ENCODE data around the gene SCN2B.

The SCN2B gene

DNA sequence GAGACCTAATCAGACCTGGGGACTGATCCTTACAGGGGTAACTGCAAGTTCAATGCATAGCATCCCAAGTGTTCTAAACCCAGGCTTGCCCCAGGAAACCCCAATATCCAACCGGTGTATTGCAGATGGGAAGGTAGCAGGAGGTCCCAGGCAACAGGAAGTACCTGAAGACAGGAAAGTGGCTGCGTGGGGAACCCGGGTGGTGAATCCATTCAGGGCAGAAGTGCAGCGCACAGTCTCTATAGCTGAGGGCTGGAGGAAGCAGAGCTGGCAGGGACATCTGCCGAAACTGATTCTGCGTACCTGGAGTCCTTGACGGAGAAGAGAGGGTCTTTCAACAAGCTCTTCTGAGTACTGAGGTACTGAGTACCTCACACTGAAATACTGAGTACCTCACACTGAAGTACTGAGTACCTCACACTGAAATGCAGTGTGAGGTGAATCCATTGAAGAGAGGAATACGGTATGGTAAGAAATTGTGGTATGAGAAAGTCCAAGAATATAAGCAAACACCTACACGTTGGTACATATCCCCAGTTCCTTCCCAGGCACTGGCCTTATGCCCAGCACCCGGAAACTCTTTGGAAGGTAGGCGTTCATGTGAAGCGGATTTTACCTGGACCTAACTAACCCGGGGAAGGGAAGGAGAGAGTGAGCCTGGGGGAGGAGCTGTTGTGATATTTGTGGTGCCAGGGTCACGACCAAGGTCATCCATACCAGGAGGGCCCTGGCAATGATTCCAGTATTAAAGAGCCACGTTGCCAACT is 43.9 kb downstream of the SCN2B start:
- no peak for DNase-seq

DNA sequence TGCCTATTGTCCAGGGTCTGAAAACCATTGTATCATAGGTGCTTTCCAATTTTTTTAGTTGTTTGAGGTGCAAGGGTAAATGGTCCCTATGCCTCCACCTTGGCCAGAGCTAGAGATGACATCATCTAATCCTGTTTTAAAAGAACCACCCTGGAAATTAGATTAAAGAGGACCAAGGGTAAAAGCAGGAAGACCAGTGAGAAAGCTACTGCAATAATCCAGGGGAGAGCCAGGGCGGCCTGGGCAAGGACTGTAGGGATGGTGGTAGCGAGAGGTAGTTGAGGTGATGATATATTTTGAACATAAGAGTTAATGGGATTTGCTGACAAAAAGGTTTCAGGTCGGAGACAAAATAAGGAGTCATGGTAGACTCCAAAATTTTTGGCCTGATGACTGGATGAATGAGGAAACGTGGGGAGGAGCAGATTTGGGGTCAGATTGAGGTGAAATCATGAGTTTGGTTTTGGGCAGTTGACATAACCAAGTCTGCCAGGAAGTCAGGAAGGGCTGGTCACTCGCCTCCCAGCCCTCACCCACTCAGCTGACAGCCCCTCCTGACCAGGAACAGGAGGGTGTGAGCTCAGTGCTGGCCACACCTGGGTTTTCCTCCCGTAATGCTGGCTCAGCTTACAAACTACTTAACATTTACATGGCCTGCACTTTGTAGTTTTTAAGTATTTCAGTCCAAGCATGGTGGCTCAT is 46.8 kb downstream of the SCN2B start:
- DNase-seq, result peak; percentile 73

DNA sequence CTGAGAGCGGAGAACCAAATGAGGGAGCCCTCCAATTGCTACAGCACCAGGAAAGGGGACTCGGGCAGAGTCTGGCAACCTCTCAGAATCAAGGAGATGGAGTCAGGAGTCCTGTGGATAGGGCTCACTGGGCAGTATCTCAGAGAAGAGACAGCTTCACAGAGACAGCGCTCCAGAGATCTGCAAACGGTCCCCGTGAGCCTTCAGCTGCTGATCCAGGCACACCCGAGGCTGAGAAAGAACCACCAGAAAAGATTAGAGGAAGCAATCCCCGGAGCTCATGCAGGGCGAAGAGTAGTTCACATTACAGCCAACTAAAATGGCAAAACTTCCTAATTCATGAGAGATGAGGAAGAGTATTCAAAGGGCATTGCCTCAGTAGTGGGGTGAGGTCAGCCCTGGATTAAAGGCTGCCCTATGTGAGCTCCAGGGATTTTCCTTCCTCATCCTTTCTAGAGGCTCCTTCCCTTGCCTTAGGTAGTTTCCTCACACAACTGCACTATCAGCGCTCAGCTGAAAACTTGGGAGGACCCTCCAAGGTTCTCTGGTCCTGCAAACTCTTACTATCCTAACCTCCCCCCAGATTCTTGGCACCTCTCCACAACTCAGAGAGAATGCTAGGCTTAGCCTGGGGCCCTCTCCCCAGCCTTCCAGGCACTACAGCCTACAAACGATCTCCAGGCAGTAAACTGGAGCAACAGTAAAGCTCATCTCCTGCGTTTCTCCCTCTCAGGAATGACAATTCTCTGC is 47.5 kb downstream of the SCN2B start:
- peak; percentile 86 for DNase-seq

DNA sequence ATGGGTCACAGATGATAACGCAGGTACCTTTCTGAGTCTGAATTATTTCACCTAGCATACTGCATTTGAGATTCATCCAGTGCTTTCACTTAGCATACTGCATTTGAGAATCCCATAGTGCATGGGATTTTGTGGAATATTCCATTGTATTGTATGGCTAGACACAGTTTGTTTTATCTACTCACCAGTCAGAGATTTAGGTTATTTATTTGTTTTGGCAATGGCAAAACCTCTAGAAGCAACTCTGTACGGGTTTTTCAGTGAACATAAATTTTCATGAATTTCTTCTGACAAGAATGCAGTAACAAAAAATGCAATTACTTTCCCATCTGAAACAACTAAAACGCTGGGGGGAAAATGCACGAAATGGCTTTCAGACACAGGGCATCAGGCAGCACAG is 48.1 kb downstream of the SCN2B start:
- DNase-seq, result no peak

DNA sequence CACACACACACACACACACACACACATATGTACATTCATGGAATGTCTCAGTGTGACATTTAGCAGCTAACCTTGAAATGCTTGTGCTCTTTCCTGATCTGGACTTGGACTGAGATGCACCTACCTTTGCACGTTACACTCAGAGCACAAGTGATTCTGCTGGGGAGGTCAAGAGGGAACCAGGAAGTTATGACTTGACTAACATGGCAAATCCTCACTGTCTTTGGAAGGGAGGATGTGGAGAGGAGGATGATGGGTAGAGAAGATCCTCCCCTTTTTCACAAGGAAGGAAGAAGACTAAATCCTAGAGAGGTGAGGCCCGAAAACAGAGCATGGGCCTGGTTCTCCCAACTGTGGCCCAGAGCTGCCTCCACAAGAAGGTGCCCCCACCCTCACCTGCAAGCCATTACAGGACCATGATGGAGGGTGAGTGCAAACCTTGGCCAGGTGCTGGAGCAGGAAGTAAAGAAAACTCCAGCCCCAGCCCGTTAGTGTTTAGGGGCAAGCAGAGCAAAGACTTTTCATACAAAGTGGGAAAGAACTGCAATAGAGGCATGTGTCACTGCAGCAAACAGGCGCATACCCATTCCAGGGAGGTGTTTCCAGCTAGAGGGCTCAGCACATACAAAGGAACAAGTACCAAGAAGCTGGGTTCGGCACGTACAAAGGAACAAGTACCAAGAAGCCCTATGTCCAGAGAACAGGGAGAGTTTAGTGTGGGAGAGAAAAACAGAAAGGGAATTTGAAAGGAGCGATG is 50.2 kb downstream of the SCN2B start:
- no peak for DNase-seq

DNA sequence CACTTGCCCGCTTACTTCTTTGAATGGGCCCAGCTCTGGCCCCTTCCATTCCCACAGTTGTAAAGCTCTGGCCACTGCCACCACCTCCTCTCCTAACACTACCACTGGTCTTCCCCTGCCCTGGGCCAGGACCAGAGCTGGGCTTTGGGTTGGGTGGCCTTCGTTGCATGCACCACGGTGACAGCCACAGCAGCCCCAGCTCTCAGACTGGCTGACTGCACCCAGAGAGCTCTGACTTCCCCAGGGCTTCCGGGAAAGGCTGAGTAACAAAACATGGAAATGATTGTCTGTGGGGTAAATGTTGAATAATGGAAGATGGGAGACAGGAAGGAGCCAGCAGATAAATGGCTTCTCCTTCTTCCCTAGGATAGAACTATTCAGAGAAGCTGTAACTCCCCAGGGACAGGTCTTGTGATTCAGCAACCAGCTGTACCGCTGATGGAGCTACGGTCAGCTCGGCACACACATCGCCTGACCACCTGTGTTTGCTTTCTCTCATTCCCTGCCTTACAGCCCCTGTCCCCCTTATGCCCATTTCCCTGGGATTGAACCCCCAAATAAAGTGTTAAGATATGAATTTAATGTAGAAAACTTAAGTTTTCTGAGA is 51.4 kb downstream of the SCN2B start:
- no peak for DNase-seq

DNA sequence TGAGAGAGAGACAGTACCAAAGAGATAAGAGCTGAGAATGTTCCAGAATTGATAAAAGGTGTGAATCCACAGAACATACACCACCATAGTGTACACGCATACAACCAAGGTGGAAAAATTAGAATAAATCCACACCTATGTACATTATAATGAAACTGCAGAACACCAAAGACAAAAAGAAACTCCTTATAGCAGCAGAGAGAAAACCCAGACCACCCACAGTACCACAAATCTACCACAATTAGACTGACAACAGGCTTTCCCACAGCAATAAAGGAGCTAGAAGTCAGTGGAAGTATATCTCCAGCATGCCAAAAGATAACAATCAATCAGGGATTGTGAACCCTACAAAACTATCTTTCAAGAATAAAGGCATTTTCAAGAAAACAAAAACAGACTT is 55.6 kb downstream of the SCN2B start:
- no peak for DNase-seq

DNA sequence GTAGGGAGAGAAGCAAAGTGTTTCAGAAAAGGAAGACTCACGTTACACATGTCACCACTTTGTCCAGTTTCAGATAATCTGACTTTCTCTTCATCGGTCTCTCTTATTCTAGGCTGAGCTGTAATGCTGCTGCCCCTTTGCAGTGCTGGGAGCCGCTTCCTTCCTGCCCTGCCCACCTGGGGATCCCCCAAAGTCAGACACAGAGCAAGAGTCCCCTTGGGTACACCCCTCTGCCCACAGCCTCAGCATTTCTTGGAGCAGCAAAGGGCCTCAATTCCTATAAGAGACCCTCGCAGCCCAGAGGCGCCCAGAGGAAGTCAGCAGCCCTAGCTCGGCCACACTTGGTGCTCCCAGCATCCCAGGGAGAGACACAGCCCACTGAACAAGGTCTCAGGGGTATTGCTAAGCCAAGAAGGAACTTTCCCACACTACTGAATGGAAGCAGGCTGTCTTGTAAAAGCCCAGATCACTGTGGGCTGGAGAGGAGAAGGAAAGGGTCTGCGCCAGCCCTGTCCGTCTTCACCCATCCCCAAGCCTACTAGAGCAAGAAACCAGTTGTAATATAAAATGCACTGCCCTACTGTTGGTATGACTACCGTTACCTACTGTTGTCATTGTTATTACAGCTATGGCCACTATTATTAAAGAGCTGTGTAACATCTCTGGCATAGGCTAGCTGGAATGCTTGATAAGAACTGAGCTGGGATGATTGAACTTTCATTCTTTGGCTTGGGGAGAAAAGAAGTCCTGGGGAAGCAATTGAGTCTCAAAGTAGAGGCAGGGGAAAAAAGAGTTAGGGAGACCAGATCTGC is 58.4 kb downstream of the SCN2B start:
- DNase-seq, result no peak

DNA sequence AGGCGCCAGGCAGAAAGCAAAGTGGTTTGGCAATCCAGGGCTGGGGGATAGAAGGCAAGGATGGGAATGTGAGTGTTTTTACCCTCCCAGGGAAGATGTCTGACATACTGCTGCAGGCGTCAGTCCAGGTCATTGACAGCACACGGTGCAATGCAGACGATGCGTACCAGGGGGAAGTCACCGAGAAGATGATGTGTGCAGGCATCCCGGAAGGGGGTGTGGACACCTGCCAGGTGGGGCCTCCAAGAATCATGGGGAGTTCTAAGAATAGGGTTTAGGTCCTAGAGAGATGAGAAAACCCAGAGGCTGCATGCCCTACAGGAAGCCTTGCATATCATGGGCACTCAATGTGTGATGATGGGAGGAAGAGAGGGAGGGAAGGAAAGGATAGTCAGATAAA is 61.4 kb downstream of the SCN2B start:
- no peak for DNase-seq

DNA sequence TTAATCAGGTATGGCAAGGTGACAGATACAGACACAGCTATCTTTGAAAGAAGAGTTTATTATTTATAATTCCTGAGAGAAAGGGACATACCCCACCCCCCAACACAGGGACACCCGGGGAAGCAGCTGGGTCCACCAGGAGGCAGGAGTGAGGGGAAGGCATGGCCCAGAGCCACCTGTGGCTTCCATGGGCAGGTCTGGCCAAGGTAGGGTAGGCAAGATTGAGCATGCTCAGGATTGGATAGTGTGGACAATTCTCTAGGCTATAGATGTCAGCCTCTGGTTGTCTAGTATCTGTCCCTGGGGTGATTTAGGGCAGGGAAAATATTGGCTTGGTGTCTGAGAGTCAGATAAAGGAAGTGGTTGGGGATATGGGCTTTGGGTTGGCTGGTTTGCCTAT is 62.2 kb downstream of the SCN2B start:
- DNase-seq, result no peak

DNA sequence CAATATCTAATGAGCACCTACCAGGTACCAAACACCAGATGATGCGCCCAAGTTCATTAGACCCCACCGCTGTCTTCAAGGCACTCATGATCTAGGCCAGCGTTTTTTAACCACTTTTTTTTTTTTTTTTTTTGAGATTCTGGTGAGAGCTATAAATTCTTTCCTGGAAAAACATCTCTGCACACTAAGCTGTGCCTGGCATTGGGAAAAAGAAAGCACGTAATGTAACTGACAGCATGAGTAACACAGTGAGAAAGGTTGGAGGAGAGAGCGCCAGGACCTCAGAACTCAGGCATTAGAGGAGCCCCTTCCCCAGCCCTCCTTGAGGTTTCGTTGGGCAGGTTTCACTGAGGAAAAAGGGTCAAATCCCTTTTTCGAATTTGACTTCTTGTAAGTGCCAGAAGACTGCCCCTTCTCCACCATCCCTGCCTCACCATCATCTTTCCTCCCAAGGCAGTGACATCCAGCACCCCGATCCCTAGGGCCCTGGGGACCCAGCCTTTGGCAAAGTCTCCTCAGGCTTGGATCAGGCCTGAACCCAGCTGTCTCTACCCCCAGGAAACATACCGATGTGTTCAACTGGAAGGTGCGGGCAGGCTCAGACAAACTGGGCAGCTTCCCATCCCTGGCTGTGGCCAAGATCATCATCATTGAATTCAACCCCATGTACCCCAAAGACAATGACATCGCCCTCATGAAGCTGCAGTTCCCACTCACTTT is 63.6 kb downstream of the SCN2B start:
- DNase-seq, result no peak

Measured in inflammatory macrophage treated with lipopolysaccharide for 4 hours (primary cell).